ENCODE data around the gene RAD52. TPM values are rescaled to one million over a fixed set of nuclear protein-coding genes. Genes with fewer than 3 reads are reported as not detected.

RAD52 gene
- total RNA-seq, 1 experiment from 2014 or later: 15.3 TPM

DNA sequence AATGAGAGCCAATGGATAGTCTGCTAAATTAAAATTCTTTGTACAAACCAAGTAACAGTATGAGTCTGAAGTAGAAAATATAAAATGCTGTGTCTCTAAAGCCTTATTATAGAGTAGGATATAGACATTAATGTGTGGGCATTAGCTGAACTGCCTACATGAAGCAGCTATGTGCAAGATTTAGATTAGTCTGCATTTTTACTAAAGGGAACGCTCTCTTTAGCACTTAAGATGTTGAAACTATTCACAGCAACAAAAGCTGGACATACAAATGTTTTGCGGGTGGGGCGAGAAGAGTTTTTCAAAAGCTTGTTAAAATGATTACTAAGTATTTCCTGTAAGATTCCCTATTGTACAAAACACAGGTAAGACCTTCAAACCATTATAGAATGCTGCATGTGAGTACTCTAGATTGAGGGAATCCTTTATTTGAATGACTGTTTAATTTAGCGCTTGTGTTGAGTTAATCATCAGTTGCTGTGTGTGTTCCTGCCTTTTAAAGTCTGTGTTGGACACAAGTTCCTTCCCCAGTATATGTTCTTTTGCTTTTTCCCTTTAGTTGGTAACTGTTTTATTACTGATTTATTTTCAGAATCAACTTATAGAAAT lies 87.1 kb downstream of the RAD52 start:
- Histone ChIP-seq H3K14ac (ENCODE audit: insufficient read depth, low read length) (no peak overlapping the region), H2BK12ac (ENCODE audit: insufficient read length, low read depth, low read length) (no peak overlapping the region), H2BK120ac (ENCODE audit: low read depth, low read length, poor library complexity, severe bottlenecking) (no peak overlapping the region), H3K79me1 (ENCODE audit: insufficient read depth, low read depth, low read length, poor library complexity, severe bottlenecking) (no peaks in the 10 kb centered on the region), H2BK5ac (ENCODE audit: insufficient read length, low read length) (no peak overlapping the region), H3K23me2 (ENCODE audit: insufficient read length, low read depth, low read length, poor library complexity, severe bottlenecking) (no peaks in the 10 kb centered on the region), H3K27ac (ENCODE audit: insufficient read length, low read depth, low read length) (no peak overlapping the region), H2AK5ac (ENCODE audit: insufficient read length, low read length) (no peak overlapping the region), H4K8ac (replicated peaks; ENCODE audit: insufficient read length, low read depth, low read length) (no peak overlapping the region), H3K9me3 (ENCODE audit: control insufficient read depth, low read depth, low read length) (no peaks in the 10 kb centered on the region), H4K5ac (ENCODE audit: insufficient read length, low read depth, low read length) (no peak overlapping the region), H2AFZ (ENCODE audit: low read length) (no peak overlapping the region), H4K20me1 (ENCODE audit: control insufficient read depth, insufficient read depth, insufficient read length) (no peaks in the 10 kb centered on the region), H2BK15ac (ENCODE audit: low read depth, low read length) (no peak overlapping the region), H2BK20ac (ENCODE audit: low read depth, low read length, poor library complexity, severe bottlenecking) (no peak overlapping the region), H3K4me2 (ENCODE audit: insufficient read depth, insufficient read length, low read length) (no peak overlapping the region), H3K23ac (ENCODE audit: insufficient read length, low read depth, low read length) (no peak overlapping the region), H3K56ac (ENCODE audit: insufficient read length, low read depth, low read length) (no peak overlapping the region), H3K27me3 (ENCODE audit: insufficient read depth, low read length) (no peaks in the 10 kb centered on the region), H3K9ac (ENCODE audit: extremely low read depth, insufficient read length, low read length) (no peak overlapping the region), H3K79me2 (ENCODE audit: insufficient read depth, low read length) (no peaks in the 10 kb centered on the region), H3K4ac (ENCODE audit: low read depth, low read length) (no peak overlapping the region), H3T11ph (ENCODE audit: low read length) (no peak overlapping the region), H4K91ac (ENCODE audit: insufficient read length, low read depth, low read length) (no peak overlapping the region), H3K18ac (ENCODE audit: insufficient read length, low read depth, low read length) (no peak overlapping the region), H3K4me1 (ENCODE audit: insufficient read depth, low read length) (no peaks in the 10 kb centered on the region)
- H3K36me3 Mint-ChIP-seq (ENCODE audit: insufficient read depth in 1 of 3, low read depth in 3 of 3): peaks cover 11 to 58% (median 53%) of the 10 kb centered on the region in 3 experiments; a peak in 5 of 7 replicates
- no peaks in the 10 kb centered on the region for H3K27me3 Mint-ChIP-seq (ENCODE audit: low read depth)
- no CpG with 5 or more reads among the region's 4 CpGs for whole genome bisulfite sequencing (ENCODE audit: extremely low coverage, insufficient read length, low lambda C conversion rate)
- H3K27ac Mint-ChIP-seq: no peak overlapping the region
- H3K9me3 Mint-ChIP-seq: no peaks in the 10 kb centered on the region
- no peaks in the 10 kb centered on the region for H3K4me1 Mint-ChIP-seq
- H3K4me3 Mint-ChIP-seq: no peak overlapping the region
- TF ChIP-seq, protein P1, sequence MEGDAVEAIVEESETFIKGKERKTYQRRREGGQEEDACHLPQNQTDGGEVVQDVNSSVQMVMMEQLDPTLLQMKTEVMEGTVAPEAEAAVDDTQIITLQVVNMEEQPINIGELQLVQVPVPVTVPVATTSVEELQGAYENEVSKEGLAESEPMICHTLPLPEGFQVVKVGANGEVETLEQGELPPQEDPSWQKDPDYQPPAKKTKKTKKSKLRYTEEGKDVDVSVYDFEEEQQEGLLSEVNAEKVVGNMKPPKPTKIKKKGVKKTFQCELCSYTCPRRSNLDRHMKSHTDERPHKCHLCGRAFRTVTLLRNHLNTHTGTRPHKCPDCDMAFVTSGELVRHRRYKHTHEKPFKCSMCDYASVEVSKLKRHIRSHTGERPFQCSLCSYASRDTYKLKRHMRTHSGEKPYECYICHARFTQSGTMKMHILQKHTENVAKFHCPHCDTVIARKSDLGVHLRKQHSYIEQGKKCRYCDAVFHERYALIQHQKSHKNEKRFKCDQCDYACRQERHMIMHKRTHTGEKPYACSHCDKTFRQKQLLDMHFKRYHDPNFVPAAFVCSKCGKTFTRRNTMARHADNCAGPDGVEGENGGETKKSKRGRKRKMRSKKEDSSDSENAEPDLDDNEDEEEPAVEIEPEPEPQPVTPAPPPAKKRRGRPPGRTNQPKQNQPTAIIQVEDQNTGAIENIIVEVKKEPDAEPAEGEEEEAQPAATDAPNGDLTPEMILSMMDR (conservative IDR thresholded peaks at IDR 0.05): no peak
- DNase-seq: no peak

Other genes starting within 250 kb of the RAD52 start
- 110 and 117 TPM in 2 replicates for gene WNK1, start 197.1 kb downstream of the RAD52 start, total RNA-seq (2021)
- gene ERC1, start 41.5 kb upstream of the RAD52 start, total RNA-seq (2021): 48.0 and 51.2 TPM in 2 replicates